ENCODE data around the gene SLC12A2.

SLC12A2 gene

GRCh38 chr5:128132499-128132898, 48.9 kb downstream of the SLC12A2 start:
- H3K9me3 ChIP-seq (ENCODE audit: control insufficient read depth, insufficient read depth, low read length) = no peaks in the 10 kb centered on the region
- H3K27me3 ChIP-seq (ENCODE audit: control insufficient read depth, insufficient read depth, low read length) = no peaks in the 10 kb centered on the region
- H3K36me3 ChIP-seq (ENCODE audit: control insufficient read depth, insufficient read depth, low read length) = no peaks in the 10 kb centered on the region

GRCh38 chr5:128135286-128135685, 51.7 kb downstream of the SLC12A2 start:
- no peak overlapping the region for H3K4me3 ChIP-seq (ENCODE audit: low read depth, low read length)
- H3K36me3 ChIP-seq (ENCODE audit: control insufficient read depth, insufficient read depth, low read length) = no peaks in the 10 kb centered on the region
- no peak overlapping the region for H3K9ac ChIP-seq (ENCODE audit: low read depth, low read length)
- H3K9me3 ChIP-seq (ENCODE audit: control insufficient read depth, insufficient read depth, low read length) = no peaks in the 10 kb centered on the region
- H3K4me1 ChIP-seq (ENCODE audit: control insufficient read depth, insufficient read depth, low read length) = no peaks in the 10 kb centered on the region
- no peaks in the 10 kb centered on the region for H3K27me3 ChIP-seq (ENCODE audit: control insufficient read depth, insufficient read depth, low read length)

More at GRCh38 chr5:128132499-128132898, 48.9 kb downstream of the SLC12A2 start:
- H3K9ac ChIP-seq (ENCODE audit: low read depth, low read length) = no peak overlapping the region
- no peak overlapping the region for H3K4me3 ChIP-seq (ENCODE audit: low read depth, low read length)
- H3K4me1 ChIP-seq (ENCODE audit: control insufficient read depth, insufficient read depth, low read length) = no peaks in the 10 kb centered on the region

DNA sequence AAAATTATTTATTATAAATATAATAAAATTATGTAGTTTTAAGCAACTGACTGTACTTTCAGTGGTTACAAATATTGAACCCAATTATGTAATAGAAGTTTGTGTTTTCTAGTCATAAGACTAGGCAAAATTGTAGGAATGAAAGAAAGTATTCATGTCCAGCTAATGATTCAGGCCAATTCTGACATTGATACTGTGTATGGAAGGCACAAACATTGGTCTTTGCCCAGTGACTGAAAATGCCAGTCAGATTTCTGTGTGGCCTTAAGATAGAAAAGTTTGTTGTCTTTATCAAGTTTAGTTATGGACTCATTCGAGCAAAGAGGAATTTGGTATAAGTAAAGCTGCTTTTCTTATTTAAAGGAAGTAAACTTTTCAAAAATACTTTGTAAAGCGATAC, 60.3 kb downstream of the SLC12A2 start:
- Histone ChIP-seq H3K9me3 (ENCODE audit: control insufficient read depth, insufficient read depth, low read length) (no peaks in the 10 kb centered on the region), H3K9ac (ENCODE audit: low read depth, low read length) (no peak overlapping the region), H3K4me3 (ENCODE audit: low read depth, low read length) (no peak overlapping the region), H3K4me1 (ENCODE audit: control insufficient read depth, insufficient read depth, low read length) (no peaks in the 10 kb centered on the region), H3K27me3 (ENCODE audit: control insufficient read depth, insufficient read depth, low read length) (no peaks in the 10 kb centered on the region), H3K36me3 (ENCODE audit: control insufficient read depth, insufficient read depth, low read length) (no peaks in the 10 kb centered on the region)

DNA sequence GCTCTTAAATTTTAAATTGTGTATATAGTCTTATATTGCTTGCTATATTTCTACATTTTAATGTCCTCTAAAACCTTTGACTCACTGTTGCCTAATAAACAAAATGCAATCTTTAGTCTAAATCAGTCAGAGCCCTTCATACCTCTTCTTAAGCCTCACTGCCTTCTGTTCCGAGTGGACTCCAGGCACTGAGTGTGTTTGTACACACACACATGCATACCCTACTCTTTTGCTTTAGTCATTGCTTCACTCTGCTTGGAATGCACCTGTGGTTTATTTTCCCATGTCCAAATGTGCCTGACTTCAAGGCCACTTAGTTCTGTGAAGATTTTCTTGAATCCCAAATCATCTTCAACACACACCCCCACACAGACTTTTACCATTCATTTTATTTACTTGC, 60.9 kb downstream of the SLC12A2 start:
- Histone ChIP-seq H3K36me3 (ENCODE audit: control insufficient read depth, insufficient read depth, low read length) (no peaks in the 10 kb centered on the region), H3K4me1 (ENCODE audit: control insufficient read depth, insufficient read depth, low read length) (no peaks in the 10 kb centered on the region), H3K9ac (ENCODE audit: low read depth, low read length) (no peak overlapping the region), H3K27me3 (ENCODE audit: control insufficient read depth, insufficient read depth, low read length) (no peaks in the 10 kb centered on the region), H3K9me3 (ENCODE audit: control insufficient read depth, insufficient read depth, low read length) (no peaks in the 10 kb centered on the region), H3K4me3 (ENCODE audit: low read depth, low read length) (no peak overlapping the region)

- no peaks in the 10 kb centered on the region for H3K9me3 ChIP-seq (ENCODE audit: control insufficient read depth, insufficient read depth, low read length)
- no peaks in the 10 kb centered on the region for H3K4me1 ChIP-seq (ENCODE audit: control insufficient read depth, insufficient read depth, low read length)
- H3K27me3 ChIP-seq (ENCODE audit: control insufficient read depth, insufficient read depth, low read length) = no peaks in the 10 kb centered on the region
- no peak overlapping the region for H3K9ac ChIP-seq (ENCODE audit: low read depth, low read length)
- no peak overlapping the region for H3K4me3 ChIP-seq (ENCODE audit: low read depth, low read length)
- no peaks in the 10 kb centered on the region for H3K36me3 ChIP-seq (ENCODE audit: control insufficient read depth, insufficient read depth, low read length)
These were observed 63.1 kb downstream of the SLC12A2 start for GRCh38 chr5:128146671-128147070.

DNA sequence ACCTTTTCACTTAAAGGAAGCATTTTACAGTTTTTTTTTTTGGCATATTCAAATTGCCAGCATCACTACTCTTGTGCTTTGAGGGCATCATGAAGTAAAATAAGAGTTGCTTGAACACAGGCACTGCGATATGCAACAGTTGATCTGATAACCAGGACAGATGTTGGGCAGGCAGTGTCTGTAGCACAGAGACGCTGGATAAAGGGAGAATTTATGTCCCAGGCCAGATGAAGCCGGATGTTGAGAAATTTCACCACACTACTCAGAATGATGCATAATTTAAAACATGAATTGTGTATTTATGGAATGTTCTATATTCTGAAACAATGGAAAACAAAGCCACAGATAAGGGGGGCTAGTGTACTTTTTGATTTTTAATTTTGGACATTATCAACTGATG, 71.4 kb downstream of the SLC12A2 start:
- Histone ChIP-seq H3K27me3 (ENCODE audit: control insufficient read depth, insufficient read depth, low read length) (no peaks in the 10 kb centered on the region), H3K4me3 (ENCODE audit: low read depth, low read length) (no peak overlapping the region), H3K36me3 (ENCODE audit: control insufficient read depth, insufficient read depth, low read length) (no peaks in the 10 kb centered on the region), H3K9ac (ENCODE audit: low read depth, low read length) (no peak overlapping the region), H3K9me3 (ENCODE audit: control insufficient read depth, insufficient read depth, low read length) (no peaks in the 10 kb centered on the region), H3K4me1 (ENCODE audit: control insufficient read depth, insufficient read depth, low read length) (no peaks in the 10 kb centered on the region)

DNA sequence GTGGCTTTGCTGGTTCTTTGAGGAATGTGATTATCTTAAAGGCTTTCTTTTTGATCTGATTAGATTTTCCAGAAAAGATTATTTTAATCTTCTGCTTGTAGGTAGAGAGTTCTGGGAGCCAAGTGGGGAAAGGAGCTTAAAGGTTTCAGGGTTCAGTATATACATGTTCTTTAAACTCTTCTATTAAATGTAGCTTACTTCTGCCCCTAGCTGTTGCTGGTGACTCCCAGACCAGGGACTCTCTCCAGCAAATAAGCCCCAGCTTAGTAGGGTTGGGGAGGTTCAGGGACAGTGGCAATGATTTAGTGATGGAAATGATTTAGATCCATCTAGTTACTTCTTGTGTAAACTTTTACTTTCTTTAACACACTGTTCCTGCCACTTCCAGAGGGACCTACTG, 72.2 kb downstream of the SLC12A2 start:
- Histone ChIP-seq H3K4me3 (ENCODE audit: low read depth, low read length) (no peak overlapping the region), H3K27me3 (ENCODE audit: control insufficient read depth, insufficient read depth, low read length) (no peaks in the 10 kb centered on the region), H3K9me3 (ENCODE audit: control insufficient read depth, insufficient read depth, low read length) (no peaks in the 10 kb centered on the region), H3K36me3 (ENCODE audit: control insufficient read depth, insufficient read depth, low read length) (no peaks in the 10 kb centered on the region), H3K4me1 (ENCODE audit: control insufficient read depth, insufficient read depth, low read length) (no peaks in the 10 kb centered on the region), H3K9ac (ENCODE audit: low read depth, low read length) (no peak overlapping the region)

DNA sequence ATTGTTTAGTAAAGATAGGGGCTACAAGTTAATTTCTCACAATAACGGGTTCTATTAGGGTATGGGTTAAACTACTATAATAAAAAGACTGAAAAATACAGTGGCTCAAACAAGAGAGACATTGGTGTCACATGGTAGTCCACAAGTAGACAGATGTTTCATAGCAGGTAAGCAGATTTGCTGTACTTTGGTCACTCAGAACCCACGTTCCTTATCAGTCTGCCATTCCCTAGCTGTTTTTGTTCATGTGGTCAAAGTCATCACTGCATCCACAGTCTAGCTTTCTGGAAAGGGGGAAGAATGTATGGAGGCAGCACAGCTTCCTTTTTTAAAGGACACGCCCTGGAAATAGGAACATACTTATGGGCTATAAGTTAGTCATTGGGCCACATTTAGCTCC, 73.0 kb downstream of the SLC12A2 start:
- H3K9me3 ChIP-seq (ENCODE audit: control insufficient read depth, insufficient read depth, low read length) = no peaks in the 10 kb centered on the region
- no peaks in the 10 kb centered on the region for H3K4me1 ChIP-seq (ENCODE audit: control insufficient read depth, insufficient read depth, low read length)
- H3K36me3 ChIP-seq (ENCODE audit: control insufficient read depth, insufficient read depth, low read length) = no peaks in the 10 kb centered on the region
- H3K4me3 ChIP-seq (ENCODE audit: low read depth, low read length) = no peak overlapping the region
- H3K9ac ChIP-seq (ENCODE audit: low read depth, low read length) = no peak overlapping the region
- no peaks in the 10 kb centered on the region for H3K27me3 ChIP-seq (ENCODE audit: control insufficient read depth, insufficient read depth, low read length)

DNA sequence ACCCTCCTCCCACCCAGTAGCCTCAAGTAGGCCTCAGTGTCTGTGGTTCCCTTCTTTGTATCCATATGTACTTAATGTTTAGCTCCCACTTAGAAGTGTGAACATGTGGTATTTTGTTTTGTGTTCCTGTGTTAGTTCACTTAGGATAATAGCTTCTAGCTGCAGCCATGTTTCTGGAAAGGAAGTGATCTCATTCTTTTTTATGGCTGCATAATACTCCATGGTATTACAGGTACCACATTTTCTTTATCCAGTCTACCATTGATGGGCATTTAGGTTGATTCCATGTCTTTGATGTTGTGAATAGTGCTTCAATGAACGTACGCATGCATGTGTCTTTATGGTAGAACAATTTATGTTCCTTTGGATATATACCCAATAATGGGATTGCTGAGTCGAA, 74.8 kb downstream of the SLC12A2 start:
- no peak overlapping the region for H3K9ac ChIP-seq (ENCODE audit: low read depth, low read length)
- H3K4me3 ChIP-seq (ENCODE audit: low read depth, low read length) = no peak overlapping the region
- H3K36me3 ChIP-seq (ENCODE audit: control insufficient read depth, insufficient read depth, low read length) = no peaks in the 10 kb centered on the region
- no peaks in the 10 kb centered on the region for H3K9me3 ChIP-seq (ENCODE audit: control insufficient read depth, insufficient read depth, low read length)
- H3K4me1 ChIP-seq (ENCODE audit: control insufficient read depth, insufficient read depth, low read length) = no peaks in the 10 kb centered on the region
- H3K27me3 ChIP-seq (ENCODE audit: control insufficient read depth, insufficient read depth, low read length) = no peaks in the 10 kb centered on the region

- H3K9me3 ChIP-seq (ENCODE audit: control insufficient read depth, insufficient read depth, low read length) = no peaks in the 10 kb centered on the region
- no peak overlapping the region for H3K9ac ChIP-seq (ENCODE audit: low read depth, low read length)
- H3K27me3 ChIP-seq (ENCODE audit: control insufficient read depth, insufficient read depth, low read length) = no peaks in the 10 kb centered on the region
- H3K4me3 ChIP-seq (ENCODE audit: low read depth, low read length) = no peak overlapping the region
- H3K36me3 ChIP-seq (ENCODE audit: control insufficient read depth, insufficient read depth, low read length) = no peaks in the 10 kb centered on the region
- H3K4me1 ChIP-seq (ENCODE audit: control insufficient read depth, insufficient read depth, low read length) = no peaks in the 10 kb centered on the region
These were observed 80.4 kb downstream of the SLC12A2 start for GRCh38 chr5:128163991-128164390.

- Histone ChIP-seq H3K9ac (ENCODE audit: low read depth, low read length) (no peak overlapping the region), H3K27me3 (ENCODE audit: control insufficient read depth, insufficient read depth, low read length) (no peaks in the 10 kb centered on the region), H3K9me3 (ENCODE audit: control insufficient read depth, insufficient read depth, low read length) (no peaks in the 10 kb centered on the region), H3K4me1 (ENCODE audit: control insufficient read depth, insufficient read depth, low read length) (no peaks in the 10 kb centered on the region), H3K36me3 (ENCODE audit: control insufficient read depth, insufficient read depth, low read length) (no peaks in the 10 kb centered on the region), H3K4me3 (ENCODE audit: low read depth, low read length) (no peak overlapping the region)
These were observed 85.9 kb downstream of the SLC12A2 start for GRCh38 chr5:128169401-128170017.

GRCh38 chr5:128172102-128172501, 88.5 kb downstream of the SLC12A2 start:
- H3K9me3 ChIP-seq (ENCODE audit: control insufficient read depth, insufficient read depth, low read length) = no peaks in the 10 kb centered on the region
- no peaks in the 10 kb centered on the region for H3K27me3 ChIP-seq (ENCODE audit: control insufficient read depth, insufficient read depth, low read length)

More at GRCh38 chr5:128172102-128172501, 88.5 kb downstream of the SLC12A2 start:
- no peaks in the 10 kb centered on the region for H3K36me3 ChIP-seq (ENCODE audit: control insufficient read depth, insufficient read depth, low read length)
- H3K4me1 ChIP-seq (ENCODE audit: control insufficient read depth, insufficient read depth, low read length) = no peaks in the 10 kb centered on the region
- no peak overlapping the region for H3K9ac ChIP-seq (ENCODE audit: low read depth, low read length)
- no peak overlapping the region for H3K4me3 ChIP-seq (ENCODE audit: low read depth, low read length)

Data from iPS-15b (cell line).